G401 (cell line): ENCODE results near the gene CELF6. TPM values are rescaled to one million over a fixed set of nuclear protein-coding genes. Genes with fewer than 3 reads are reported as not detected.

Source experiments
- total RNA-seq: library from RNA; depleted of rRNA; stranded (reverse); fragments of >200 nt; shearing (Covaris generic); gene quantifications from 2 replicates; pipeline ENCODE4 v1.2.3, GENCODE V29; 2014; rRNA removed

The CELF6 gene
- total RNA-seq, 1 experiment from 2014 or later, result 0.07 TPM

Other genes starting within 250 kb of the CELF6 start
- 10.7 and 21.1 TPM in 2 replicates for gene MYO9A, start 202.0 kb downstream of the CELF6 start, total RNA-seq
- gene SENP8, start 201.8 kb downstream of the CELF6 start, total RNA-seq, result 1.4 and 4.4 TPM in 2 replicates
- not detected in 2 replicates for gene GRAMD2A, start 122.4 kb downstream of the CELF6 start, total RNA-seq
- 1,858 and 2,103 TPM in 2 replicates for gene PKM, start 89.0 kb downstream of the CELF6 start, total RNA-seq
- 14.6 and 30.4 TPM in 2 replicates for gene PARP6, start 47.6 kb downstream of the CELF6 start, total RNA-seq
- gene HEXA, start 55.9 kb upstream of the CELF6 start, total RNA-seq, result 98.4 and 125 TPM in 2 replicates
- not detected in 2 replicates for gene TMEM202, start 78.1 kb upstream of the CELF6 start, total RNA-seq
- 42.0 and 49.6 TPM in 2 replicates for gene ARIH1, start 154.2 kb upstream of the CELF6 start, total RNA-seq